NCI-H526 (cell line): ENCODE measurements around the gene MBTPS1.

ENCODE experiments used
- DNase-seq, 2 experiments: peaks; one replicate each; lab custom pipeline; 2025; lab: John Stamatoyannopoulos, UW

MBTPS1 gene

DNA sequence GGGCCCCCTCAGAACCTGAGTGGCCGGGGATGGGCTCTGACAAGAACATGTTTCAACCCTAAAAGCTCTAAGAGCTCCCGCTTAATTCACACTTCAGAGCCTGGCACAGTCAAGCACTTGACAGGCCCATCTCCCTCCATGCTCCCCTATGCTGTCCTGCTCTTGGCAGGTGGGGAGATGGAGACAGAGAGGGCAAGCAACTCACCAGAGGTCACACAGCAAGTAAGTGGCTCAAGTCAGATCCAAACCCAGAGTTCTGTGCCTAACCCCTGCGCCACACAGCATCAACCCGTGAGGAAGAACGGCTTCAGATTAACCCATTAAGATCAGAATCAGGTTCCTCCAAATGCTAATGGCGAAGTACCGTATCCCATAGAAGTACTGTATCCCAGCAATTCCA lies 112.3 kb downstream of the MBTPS1 start:
- no peak for DNase-seq
